Posterior cingulate gyrus (tissue), 11 donors: ENCODE data around the gene OCRL.
A peak's percentile ranks its signal among the peaks of the same experiment; 100 is the strongest.
"Not testable (repeated sequence)": the region's sequence is repeated elsewhere in the genome, so short reads cannot be mapped to it uniquely, and the experiment has no call there.

Source experiments
- DNase-seq, 10 donors: peaks; one replicate each; pipeline versions ENCODE4 v3.0.0 to v3.0.0-alpha.2; 2020 to 2021; ENCODE audit warnings: mixed read lengths in 3 of 10
- intact Hi-C: fragments of 100-400 bp; cut with DNase I; formaldehyde crosslinking; loops from one replicate; pipeline ENCODE4 v1.15.1; 2023

The OCRL gene

DNA sequence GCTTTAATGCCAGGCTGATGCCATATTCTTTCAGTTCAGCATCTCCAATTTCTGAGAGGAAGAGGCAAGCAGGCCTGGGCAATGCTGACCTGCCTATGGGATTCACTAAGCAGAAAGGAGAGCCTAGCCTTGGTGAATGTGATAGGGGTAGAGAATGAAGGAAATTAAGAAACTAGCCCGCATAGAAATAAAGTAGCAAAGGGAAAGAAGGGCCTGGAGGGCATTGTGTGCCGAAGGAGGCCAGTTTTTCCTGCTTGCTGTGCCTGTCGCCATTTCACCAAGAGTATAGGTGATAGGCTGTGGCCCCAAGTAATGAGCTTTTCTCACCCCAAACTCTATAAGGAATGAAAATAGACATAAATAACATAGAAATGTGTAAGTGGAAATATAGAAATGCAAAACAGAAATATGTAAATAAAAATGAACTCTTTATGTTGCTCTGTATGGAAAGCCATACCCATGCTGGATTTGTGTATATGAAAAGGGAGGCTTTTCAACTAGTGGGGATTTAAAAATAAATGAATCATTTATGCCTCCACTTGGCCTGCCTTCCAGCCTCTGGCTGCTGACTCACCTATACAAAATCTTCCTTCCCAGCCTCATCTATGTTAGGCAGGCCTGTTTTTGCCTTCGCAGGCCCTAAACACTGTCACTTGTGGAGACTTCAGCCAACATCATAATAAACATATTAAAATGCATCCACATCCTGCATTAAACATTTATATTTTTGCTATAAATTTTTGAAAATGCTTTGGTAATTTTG lies 5.1 kb upstream of the OCRL start:
- intact Hi-C loops: no loop called here
- no peak for DNase-seq

DNA sequence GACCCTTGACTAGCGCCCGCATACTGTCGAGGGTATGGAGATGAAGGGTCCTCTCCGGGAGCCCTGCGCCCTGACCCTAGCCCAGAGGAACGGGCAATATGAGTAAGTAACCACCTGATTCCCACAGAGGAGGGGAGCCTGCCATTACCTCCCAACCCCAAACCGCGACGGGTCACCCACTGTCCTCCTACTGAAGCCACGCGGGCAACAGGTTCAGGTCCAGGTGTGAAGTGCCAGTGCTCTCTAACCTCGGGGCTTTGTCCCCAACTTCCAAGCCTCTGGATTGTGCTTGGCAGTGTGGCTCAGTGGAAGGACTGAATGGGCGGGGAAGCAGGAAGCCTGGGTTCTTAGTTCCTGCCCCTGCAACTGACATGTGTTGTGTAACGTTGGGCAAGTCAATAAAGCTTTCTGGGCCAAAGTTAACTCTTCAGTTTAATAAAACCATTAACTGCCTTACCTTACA lies 694 bp downstream of the OCRL start:
- DNase-seq: peak in 2 of 10 donors; percentile 63 to 68
- intact Hi-C loops: no loop called here

DNA sequence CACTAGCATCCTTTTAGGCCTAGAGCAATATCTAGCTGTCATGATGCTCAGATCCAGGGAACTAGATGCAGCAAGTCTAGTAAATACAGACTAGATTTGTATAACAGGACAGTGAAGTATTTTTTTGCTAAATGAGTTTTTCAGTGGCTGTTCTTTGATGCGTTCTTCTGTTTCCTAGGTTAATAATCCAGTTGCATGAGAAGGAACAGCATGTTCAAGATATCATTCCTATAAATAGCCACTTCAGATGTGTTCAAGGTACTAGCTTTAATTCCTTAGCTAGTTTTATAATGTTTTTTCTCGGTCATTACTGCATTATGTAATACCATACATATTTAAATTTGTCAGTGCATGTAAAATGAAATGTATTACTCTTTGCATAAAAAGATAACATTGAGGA lies 4.7 kb downstream of the OCRL start:
- intact Hi-C loops: no loop called here
- no peak for DNase-seq

DNA sequence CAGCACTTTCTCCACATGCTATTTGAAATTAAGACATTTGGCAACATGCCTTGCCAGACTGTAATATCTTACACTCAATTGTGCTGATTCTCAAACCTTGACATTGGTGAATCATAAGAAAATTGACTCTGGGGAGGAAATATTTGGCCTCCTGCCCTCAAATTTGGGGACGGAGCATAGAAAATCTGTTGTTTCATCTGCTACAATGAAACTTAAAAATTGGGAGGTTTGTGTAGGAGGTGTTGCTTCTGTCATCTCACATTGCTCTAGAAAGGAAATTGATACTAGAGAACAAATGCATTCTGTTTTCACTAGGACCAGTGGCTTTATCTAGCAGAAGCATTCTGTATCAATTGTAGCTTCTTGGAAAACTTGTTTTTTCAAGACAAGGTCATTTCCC lies 5.3 kb downstream of the OCRL start:
- intact Hi-C loops: no loop called here
- DNase-seq: no peak

DNA sequence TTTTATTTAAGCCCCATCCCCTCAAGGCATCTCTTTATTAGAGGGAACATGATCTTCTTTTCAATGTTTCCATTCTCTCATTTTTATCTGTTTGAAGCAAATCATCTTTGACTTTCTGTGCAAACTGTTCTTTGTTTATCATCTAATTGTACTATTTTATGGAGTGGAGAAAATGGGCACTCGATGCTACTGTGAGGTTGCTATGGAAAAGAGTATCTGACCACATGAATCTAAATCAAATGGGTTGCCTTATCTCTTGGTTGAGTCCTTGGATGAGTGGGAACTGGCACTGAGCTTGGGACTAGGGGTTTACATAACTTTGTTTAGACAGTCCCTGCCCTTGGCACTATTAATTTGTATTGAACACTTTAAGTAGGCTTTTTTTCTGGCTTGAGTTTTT lies 9.1 kb downstream of the OCRL start:
- DNase-seq: no peak
- intact Hi-C loops: no loop called here

DNA sequence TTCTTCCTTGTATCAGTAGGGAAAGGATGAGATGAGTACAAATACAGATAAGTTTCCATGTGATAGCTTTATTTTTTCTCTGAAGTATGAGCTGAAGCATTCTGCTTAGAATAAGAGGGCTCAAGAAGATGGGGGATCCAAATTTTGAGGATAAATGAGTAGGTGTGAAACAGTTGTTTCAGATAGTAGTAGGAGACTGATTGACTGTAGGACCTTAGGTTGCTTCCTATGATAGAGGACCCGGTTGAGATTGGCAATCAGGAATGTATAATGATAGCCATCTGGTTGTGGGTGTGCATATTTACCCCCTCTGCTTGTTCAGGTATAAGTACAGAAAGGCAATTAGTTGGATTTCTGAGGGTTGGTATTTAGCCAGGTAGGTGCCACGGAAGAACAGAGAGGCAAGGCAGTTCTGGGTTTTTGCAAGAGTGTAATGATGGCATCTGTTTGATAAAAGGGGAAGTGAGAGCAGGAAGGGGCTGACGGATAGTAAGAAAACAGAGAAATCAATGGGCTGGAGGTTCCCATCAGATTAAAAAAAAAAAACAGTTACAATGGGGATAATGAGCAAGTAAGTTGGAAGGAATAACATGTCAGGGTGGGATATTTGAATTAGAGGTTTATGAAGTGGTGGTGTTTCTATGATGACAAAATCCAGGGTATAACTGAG lies 13.7 kb downstream of the OCRL start:
- intact Hi-C loops: no loop called here
- DNase-seq: no peak

DNA sequence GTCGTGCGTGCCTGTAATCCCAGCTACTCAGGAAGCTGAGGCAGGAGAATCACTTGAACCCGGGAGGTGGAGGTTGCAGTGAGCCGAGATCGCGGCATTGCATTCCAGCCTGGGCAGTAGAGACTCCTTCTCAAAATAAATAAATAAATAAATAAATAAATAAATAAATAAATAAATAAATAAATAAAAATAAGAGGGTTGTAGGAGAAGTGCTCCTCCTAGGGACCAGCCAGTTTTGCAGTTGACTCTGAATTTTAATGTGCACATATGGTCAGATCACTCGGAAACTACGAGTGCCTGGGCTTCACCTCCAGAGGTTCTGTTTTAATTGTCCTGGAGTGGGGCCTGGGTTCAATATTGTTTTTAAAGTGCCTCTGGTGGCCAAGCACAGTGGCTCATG lies 14.8 kb downstream of the OCRL start:
- intact Hi-C loops, DNase-seq: not testable (repeated sequence)

DNA sequence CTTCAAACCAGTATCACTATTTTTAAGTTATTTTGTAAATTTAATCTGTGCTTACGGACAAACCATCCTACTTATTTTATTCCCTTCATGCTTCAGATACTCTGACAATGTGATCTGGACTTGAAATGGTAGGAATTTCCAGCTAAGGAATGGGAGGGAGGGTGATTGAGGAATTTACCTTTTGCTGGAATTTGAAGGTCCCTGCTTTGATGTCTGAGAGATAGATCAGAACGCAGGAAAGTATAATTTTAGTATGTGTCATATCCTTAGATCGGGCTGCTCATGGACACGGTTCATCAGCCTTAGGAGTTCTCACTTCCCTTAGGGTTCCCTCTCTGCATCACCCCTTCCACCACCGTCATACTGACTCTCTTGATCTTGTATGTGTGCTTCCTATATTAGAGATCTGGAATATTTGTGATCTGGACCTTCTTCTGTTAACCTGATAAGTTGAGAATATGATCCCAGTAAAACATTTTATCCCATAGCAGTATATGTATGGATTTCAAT lies 16.8 kb downstream of the OCRL start:
- DNase-seq: no peak

DNA sequence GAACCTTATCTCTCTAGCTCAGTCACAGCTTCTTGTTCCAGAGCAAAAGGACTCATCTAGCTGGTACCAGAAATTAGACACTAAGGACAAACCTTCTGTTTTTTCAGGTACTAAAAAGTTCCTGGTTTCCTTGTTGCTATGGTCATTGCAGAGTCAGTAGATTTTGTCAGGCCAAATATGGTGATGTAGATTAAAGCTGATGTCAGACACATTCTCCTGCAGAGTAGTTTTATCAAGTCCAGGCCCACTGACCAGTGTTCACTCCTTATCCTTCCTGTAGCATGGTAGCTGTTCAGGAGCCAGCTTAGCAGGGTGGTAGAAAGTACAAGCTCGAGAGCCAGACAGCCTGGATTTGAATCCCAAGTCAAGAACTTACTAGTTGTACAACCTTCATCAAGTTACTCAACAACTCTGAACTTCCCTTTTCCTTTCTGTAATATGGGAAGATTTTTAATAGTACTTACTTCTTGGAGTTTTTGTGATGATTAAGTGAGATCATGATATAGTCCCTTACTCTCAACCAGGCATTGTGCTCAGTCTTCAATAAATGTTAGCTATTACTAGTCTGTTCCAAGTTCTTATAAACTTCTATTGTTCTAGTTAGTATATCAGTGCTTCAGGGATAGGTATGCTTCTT lies 17.9 kb downstream of the OCRL start:
- DNase-seq: no peak
- intact Hi-C loops: no loop called here

More for the DNA sequence above, 16.8 kb downstream of the OCRL start:
- intact Hi-C loops: no loop called here

DNA sequence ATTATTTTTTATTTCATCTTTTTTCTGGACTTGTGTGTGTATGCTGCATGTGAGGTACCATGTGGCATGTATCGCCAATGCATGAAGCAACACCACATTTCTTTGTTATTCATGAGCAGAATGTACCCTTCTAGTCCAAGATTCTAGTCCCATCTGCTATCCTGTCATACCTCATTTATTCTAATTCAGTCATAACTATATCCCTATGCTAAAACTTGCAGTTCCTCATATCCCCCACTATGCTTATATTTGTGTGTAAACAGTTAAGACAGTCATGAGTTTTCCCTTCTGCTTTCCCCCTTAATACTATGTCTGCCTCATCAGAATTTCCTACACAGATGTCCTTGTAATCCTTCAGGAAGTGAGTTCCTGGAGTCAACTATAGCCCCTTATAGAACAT lies 19.7 kb downstream of the OCRL start:
- intact Hi-C loops: no loop called here
- DNase-seq: no peak

DNA sequence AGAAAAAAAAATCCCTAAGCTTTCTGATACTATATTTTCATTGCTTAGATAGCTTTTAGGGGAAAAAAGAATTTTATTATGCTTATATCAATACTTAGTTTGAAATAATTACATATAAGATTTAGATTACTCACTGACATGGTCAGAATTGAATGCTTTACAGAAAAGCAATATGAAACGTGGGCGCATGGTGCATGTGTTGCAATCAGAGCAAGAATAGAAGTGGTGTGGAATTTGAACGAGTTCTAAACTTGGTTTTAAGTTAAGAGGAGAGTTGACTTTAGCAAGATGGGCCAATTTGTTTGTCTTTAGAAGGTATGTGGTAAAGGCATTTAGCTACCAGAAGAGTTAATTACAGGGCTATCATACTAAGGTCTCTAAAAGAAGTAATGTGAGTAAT lies 21.4 kb downstream of the OCRL start:
- no peak for DNase-seq
- intact Hi-C loops: no loop called here

DNA sequence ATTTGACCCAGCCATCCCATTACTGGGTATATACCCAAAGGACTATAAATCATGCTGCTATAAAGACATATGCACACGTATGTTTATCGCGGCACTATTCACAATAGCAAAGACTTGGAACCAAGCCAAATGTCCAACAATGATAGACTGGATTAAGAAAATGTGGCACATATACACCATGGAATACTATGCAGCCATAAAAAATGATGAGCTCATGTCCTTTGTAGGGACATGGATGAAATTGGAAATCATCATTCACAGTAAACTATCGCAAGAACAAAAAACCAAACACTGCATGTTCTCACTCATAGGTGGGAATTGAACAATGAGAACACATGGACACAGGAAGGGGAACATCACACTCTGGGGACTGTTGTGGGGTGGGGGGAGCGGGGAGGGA lies 24.3 kb downstream of the OCRL start:
- DNase-seq, intact Hi-C loops: not testable (repeated sequence)

DNA sequence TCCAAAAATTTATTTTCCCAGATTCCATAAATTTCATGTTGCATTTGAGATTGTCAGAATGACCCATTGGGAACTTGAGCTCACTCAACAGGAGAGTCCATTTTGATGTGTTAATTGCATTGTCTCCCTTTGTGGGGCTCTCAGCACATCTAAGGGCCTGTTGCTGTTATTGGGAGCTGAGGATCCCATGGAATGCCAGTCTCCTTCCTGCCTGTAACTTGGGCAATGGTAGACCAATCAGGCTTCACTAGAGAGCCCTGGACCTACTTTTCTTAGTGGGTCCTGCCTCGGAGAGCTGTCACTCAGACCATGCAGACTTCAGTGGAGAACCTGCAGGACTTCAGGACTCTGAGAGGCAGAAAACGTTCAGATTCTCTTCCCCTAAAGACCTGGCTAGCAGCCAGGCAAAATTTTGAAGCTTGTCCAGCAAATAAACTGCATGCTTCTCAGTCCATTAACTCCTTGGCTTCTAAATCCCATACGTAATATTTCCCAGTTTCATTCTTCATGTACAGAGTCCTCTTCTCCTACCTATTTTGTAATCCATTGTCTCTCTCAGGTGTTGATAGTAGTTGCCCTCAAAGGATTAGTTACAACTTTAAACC lies 25.1 kb downstream of the OCRL start:
- no peak for DNase-seq
- intact Hi-C loops: no loop called here

DNA sequence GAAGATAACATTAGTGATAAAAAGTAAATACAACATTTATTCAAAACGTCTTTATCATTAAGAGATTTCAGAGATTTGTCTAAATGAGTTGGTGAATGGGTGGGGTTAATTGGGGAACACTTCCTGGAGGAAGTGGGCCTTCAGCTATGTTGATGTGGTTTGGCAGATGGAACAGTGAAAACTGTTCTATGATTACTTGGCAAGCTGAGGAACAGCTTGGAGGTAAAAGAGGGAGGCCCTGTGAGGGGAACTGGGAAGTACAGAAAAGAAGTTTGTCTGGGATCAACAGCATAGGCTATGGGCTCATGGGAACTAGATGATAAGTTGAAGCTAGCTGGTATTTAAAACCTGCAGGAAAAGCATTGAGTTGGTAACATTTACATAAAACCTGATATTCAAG lies 26.0 kb downstream of the OCRL start:
- intact Hi-C loops: no loop called here
- DNase-seq: no peak

DNA sequence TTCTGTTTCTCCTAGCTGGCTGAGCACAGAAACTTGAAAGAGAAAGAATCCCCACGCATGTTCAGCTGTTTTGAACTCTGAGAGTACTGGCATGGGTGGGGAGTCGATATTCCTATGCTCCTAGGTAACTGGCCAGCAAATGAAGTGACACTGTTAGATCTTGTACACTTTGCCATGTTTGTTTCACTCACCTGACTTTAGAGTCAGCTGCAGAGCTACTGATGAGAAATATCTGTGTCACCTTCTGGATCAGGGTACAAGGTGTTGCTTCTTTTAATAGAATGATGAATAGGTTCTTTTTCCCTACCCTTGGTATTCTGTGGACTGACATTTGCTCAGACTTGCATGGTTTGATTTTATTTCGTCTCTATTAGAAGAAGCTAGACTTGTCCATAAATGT lies 28.3 kb downstream of the OCRL start:
- intact Hi-C loops: no loop called here
- DNase-seq: no peak

DNA sequence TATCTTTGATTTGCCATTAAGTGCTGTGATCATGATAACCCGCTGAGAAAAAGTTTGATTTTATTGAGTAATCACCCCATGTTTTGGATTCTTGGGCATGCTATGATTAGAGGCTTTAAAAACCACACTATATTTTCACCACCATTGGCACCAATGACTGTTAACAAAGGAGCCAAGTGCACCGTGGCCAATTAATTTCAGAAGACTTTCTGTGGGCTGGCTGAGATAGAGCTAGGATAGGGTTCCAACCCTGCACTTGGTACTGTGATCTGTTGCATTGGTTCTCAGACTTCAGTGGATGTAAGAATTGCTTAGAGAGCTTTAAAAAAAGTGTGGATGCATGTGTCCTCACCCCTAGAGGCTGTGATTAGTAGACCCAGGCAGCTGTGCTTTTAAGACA lies 32.4 kb downstream of the OCRL start:
- intact Hi-C loops: no loop called here

DNA sequence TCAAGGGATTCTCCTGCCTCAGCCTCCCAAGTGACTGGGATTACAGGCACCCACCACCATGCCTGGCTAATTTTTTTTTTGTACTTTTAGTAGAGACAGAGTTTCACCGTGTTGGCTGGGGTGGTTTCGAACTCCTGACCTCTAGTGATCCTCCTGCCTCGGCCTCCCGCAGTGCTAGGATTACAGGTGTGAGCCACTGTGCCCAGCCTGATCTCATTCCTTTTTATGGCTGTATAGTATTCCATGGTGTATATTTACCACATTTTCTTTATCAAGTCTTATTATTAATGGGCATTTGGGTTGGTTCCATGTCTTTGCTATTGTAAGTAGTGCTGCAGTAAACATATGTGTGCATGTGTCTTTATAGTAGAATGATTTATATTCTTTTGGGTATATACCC lies 33.6 kb downstream of the OCRL start:
- intact Hi-C loops, DNase-seq: not testable (repeated sequence)

More for the DNA sequence above, 32.4 kb downstream of the OCRL start:
- DNase-seq: no peak

DNA sequence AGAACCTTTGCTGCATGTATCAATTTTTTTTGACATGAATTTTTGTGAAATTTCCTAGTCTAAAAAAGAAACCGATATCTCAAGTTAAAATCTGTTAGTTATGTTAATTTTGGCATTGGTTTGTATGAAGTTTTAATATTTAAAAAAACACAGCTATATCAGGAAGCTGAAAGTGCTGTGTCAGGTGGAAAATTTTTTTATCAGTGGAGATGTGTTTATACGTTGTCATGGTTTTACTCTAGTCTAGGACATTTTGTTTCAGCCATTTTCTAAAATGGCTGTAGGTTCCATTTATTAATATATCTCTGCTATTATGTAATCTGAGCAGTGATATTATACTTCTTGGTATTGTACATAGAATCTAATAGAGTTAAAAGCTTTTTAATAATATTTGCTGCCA lies 34.2 kb downstream of the OCRL start:
- intact Hi-C loops: no loop called here

DNA sequence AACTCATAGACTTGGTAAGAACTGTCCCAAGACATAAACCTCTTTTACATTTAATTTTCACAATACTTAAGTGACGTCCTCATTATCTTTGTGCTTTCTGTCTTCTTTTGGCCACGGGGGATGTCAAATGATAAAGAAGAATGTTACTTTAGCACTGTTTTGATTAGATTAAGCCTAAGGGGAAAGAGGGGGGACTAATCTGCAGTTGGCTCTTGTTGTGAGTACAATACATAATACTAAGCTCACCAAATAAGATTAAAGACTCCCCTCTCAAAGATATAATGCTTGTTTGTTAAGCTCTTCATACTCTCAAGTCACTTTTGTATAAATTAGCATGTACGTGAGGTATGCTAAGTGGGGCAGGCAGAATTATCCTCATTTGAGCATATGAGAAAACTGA lies 36.5 kb downstream of the OCRL start:
- no peak for DNase-seq
- intact Hi-C loops: no loop called here

More for the DNA sequence above, 34.2 kb downstream of the OCRL start:
- DNase-seq: no peak

DNA sequence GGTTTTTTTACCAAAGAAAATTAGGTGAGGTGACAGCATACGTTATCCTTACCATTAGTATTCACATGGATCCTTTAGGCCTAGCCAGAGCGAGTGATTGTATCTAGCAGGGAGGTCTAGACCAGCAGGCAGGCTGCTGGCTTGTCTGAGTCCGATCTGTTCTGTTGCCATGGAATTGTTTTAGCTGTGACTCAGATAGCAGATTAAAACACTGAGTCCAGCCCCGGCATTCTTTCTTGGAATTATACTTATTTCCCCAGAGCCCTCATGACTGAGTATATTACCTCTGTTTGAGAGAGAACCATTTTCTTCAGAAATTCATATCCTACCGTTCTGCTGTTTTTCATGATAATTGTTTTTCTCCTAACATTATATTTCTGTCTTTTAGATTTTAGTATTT lies 37.4 kb downstream of the OCRL start:
- intact Hi-C loops: no loop called here
- no peak for DNase-seq

DNA sequence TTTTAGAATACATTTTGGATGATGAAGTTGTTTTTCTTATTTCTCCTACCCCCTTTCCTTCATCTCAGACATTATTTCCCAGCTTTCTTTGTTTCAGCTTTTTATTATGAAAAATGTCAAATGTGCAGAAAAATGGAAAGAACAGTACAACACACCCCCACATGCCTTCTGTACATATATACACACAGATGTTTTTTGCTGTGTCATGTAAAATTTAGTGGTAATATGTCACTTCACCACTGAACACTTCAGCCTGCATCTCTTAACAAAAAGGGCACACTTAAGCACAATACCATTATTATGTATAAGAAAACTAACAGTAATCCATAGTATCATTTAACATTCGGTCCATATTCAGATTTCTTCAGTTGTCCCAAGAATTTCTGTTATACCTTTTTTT lies 37.8 kb downstream of the OCRL start:
- no peak for DNase-seq
- intact Hi-C loops: no loop called here
